ENCODE results near the gene CNTNAP2.

The CNTNAP2 gene

GRCh38 chr7:146119002-146119401 lies 2.4 kb downstream of the CNTNAP2 start:
- no peaks in the 10 kb centered on the region for H3K36me3 Mint-ChIP-seq (ENCODE audit: insufficient read depth)
- H3K4me3 Mint-ChIP-seq: no peak overlapping the region
- no peak overlapping the region for H3K27ac Mint-ChIP-seq
- H3K4me1 Mint-ChIP-seq (ENCODE audit: low read depth in 2 of 2): peaks cover 0 to 6% of the 10 kb centered on the region in 2 donors
- peaks cover 4 to 33% of the 10 kb centered on the region in 2 donors for H3K27me3 Mint-ChIP-seq
- no peak for ATAC-seq (replicated peaks)
- H3K9me3 Mint-ChIP-seq: no peaks in the 10 kb centered on the region
- no peak for DNase-seq

GRCh38 chr7:146123715-146124114 lies 7.1 kb downstream of the CNTNAP2 start:
- H3K4me1 Mint-ChIP-seq (ENCODE audit: low read depth in 2 of 2): no peaks in the 10 kb centered on the region
- peaks cover 0 to 3% of the 10 kb centered on the region in 2 donors for H3K9me3 Mint-ChIP-seq
- no peaks in the 10 kb centered on the region for H3K36me3 Mint-ChIP-seq (ENCODE audit: insufficient read depth)
- H3K27ac Mint-ChIP-seq: no peak overlapping the region
- no peaks in the 10 kb centered on the region for H3K27me3 Mint-ChIP-seq
- DNase-seq (no peak), ATAC-seq (replicated peaks) (no peak)
- no peak overlapping the region for H3K4me3 Mint-ChIP-seq

GRCh38 chr7:146126767-146127509 lies 10.3 kb downstream of the CNTNAP2 start:
- Mint-ChIP-seq H3K9me3 (peaks cover 5 to 7% of the 10 kb centered on the region in 2 donors), H3K4me3 (no peak overlapping the region), H3K27me3 (no peaks in the 10 kb centered on the region), H3K36me3 (ENCODE audit: insufficient read depth) (no peaks in the 10 kb centered on the region), H3K27ac (no peak overlapping the region), H3K4me1 (ENCODE audit: low read depth in 2 of 2) (no peaks in the 10 kb centered on the region)
- no peak for ATAC-seq (replicated peaks)
- DNase-seq: no peak

- ATAC-seq (replicated peaks) (no peak), DNase-seq (no peak)
- Mint-ChIP-seq H3K27me3 (no peaks in the 10 kb centered on the region), H3K4me1 (ENCODE audit: low read depth in 2 of 2) (no peaks in the 10 kb centered on the region), H3K4me3 (no peak overlapping the region), H3K9me3 (peaks cover 5 to 7% of the 10 kb centered on the region in 2 donors), H3K27ac (no peak overlapping the region), H3K36me3 (ENCODE audit: insufficient read depth) (no peaks in the 10 kb centered on the region)
These were observed 12.7 kb downstream of the CNTNAP2 start for GRCh38 chr7:146129296-146129695.

GRCh38 chr7:146129997-146130396 lies 13.4 kb downstream of the CNTNAP2 start:
- Mint-ChIP-seq H3K9me3 (peaks cover 5 to 7% of the 10 kb centered on the region in 2 donors), H3K36me3 (ENCODE audit: insufficient read depth) (no peaks in the 10 kb centered on the region), H3K4me1 (ENCODE audit: low read depth in 2 of 2) (no peaks in the 10 kb centered on the region), H3K27me3 (no peaks in the 10 kb centered on the region), H3K27ac (no peak overlapping the region), H3K4me3 (no peak overlapping the region)
- DNase-seq (no peak), ATAC-seq (replicated peaks) (no peak)

GRCh38 chr7:146131701-146132100 lies 15.1 kb downstream of the CNTNAP2 start:
- H3K4me1 Mint-ChIP-seq (ENCODE audit: low read depth in 2 of 2): no peaks in the 10 kb centered on the region
- H3K36me3 Mint-ChIP-seq (ENCODE audit: insufficient read depth): no peaks in the 10 kb centered on the region
- H3K27me3 Mint-ChIP-seq: no peaks in the 10 kb centered on the region
- ATAC-seq (replicated peaks) (no peak), DNase-seq (no peak)
- H3K4me3 Mint-ChIP-seq: no peak overlapping the region
- peaks cover 5 to 7% of the 10 kb centered on the region in 2 donors for H3K9me3 Mint-ChIP-seq
- H3K27ac Mint-ChIP-seq: no peak overlapping the region

GRCh38 chr7:146136357-146136875 lies 19.8 kb downstream of the CNTNAP2 start:
- ATAC-seq (replicated peaks) (no peak), DNase-seq (no peak)
- Mint-ChIP-seq H3K9me3 (peaks cover 0 to 3% of the 10 kb centered on the region in 2 donors), H3K27ac (no peak overlapping the region), H3K4me1 (ENCODE audit: low read depth in 2 of 2) (no peaks in the 10 kb centered on the region), H3K36me3 (ENCODE audit: insufficient read depth) (no peaks in the 10 kb centered on the region), H3K4me3 (no peak overlapping the region), H3K27me3 (no peaks in the 10 kb centered on the region)

GRCh38 chr7:146138926-146139325 lies 22.3 kb downstream of the CNTNAP2 start:
- Mint-ChIP-seq H3K4me3 (no peak overlapping the region), H3K4me1 (ENCODE audit: low read depth in 2 of 2) (no peaks in the 10 kb centered on the region), H3K27me3 (no peaks in the 10 kb centered on the region), H3K36me3 (ENCODE audit: insufficient read depth) (no peaks in the 10 kb centered on the region), H3K9me3 (peaks cover 0 to 3% of the 10 kb centered on the region in 2 donors), H3K27ac (no peak overlapping the region)
- no peak for ATAC-seq (replicated peaks)
- DNase-seq: no peak

GRCh38 chr7:146146831-146147486 lies 30.4 kb downstream of the CNTNAP2 start:
- no peaks in the 10 kb centered on the region for H3K36me3 Mint-ChIP-seq (ENCODE audit: insufficient read depth)
- DNase-seq (no peak), ATAC-seq (replicated peaks) (no peak)
- H3K9me3 Mint-ChIP-seq: peaks cover 0 to 2% of the 10 kb centered on the region in 2 donors
- no peak overlapping the region for H3K4me3 Mint-ChIP-seq
- no peak overlapping the region for H3K27ac Mint-ChIP-seq
- no peaks in the 10 kb centered on the region for H3K4me1 Mint-ChIP-seq (ENCODE audit: low read depth in 2 of 2)
- H3K27me3 Mint-ChIP-seq: no peaks in the 10 kb centered on the region

- Mint-ChIP-seq H3K27me3 (no peaks in the 10 kb centered on the region), H3K4me3 (no peak overlapping the region), H3K4me1 (ENCODE audit: low read depth in 2 of 2) (no peaks in the 10 kb centered on the region)
These were observed 33.6 kb downstream of the CNTNAP2 start for GRCh38 chr7:146150153-146150552.

GRCh38 chr7:146172112-146172511 lies 55.5 kb downstream of the CNTNAP2 start:
- Mint-ChIP-seq H3K27ac (no peak overlapping the region), H3K4me3 (no peak overlapping the region), H3K27me3 (no peaks in the 10 kb centered on the region), H3K4me1 (ENCODE audit: low read depth in 2 of 2) (no peaks in the 10 kb centered on the region), H3K36me3 (ENCODE audit: insufficient read depth) (no peaks in the 10 kb centered on the region), H3K9me3 (peaks cover 8 to 11% of the 10 kb centered on the region in 2 donors)
- no peak for DNase-seq
- no peak for ATAC-seq (replicated peaks)

More at GRCh38 chr7:146150153-146150552, 33.6 kb downstream of the CNTNAP2 start:
- ATAC-seq (replicated peaks) (no peak), DNase-seq (no peak)
- Mint-ChIP-seq H3K27ac (no peak overlapping the region), H3K9me3 (peaks cover 0 to 2% of the 10 kb centered on the region in 2 donors), H3K36me3 (ENCODE audit: insufficient read depth) (no peaks in the 10 kb centered on the region)

- Mint-ChIP-seq H3K27me3 (no peaks in the 10 kb centered on the region), H3K27ac (no peak overlapping the region), H3K36me3 (ENCODE audit: insufficient read depth) (no peaks in the 10 kb centered on the region), H3K9me3 (peaks cover 0 to 7% of the 10 kb centered on the region in 2 donors), H3K4me1 (ENCODE audit: low read depth in 2 of 2) (no peaks in the 10 kb centered on the region), H3K4me3 (no peak overlapping the region)
- no peak for DNase-seq
- ATAC-seq (replicated peaks): no peak
These were observed 59.1 kb downstream of the CNTNAP2 start for GRCh38 chr7:146175716-146176115.

GRCh38 chr7:146176860-146177259 lies 60.3 kb downstream of the CNTNAP2 start:
- DNase-seq: no peak
- Mint-ChIP-seq H3K27ac (no peak overlapping the region), H3K27me3 (no peaks in the 10 kb centered on the region), H3K9me3 (peaks cover 0 to 7% of the 10 kb centered on the region in 2 donors), H3K4me3 (no peak overlapping the region), H3K36me3 (ENCODE audit: insufficient read depth) (no peaks in the 10 kb centered on the region), H3K4me1 (ENCODE audit: low read depth in 2 of 2) (no peaks in the 10 kb centered on the region)
- ATAC-seq (replicated peaks): no peak

GRCh38 chr7:146177301-146177700 lies 60.7 kb downstream of the CNTNAP2 start:
- ATAC-seq (replicated peaks) (no peak), DNase-seq (no peak)
- no peaks in the 10 kb centered on the region for H3K27me3 Mint-ChIP-seq
- H3K36me3 Mint-ChIP-seq (ENCODE audit: insufficient read depth): no peaks in the 10 kb centered on the region
- no peaks in the 10 kb centered on the region for H3K4me1 Mint-ChIP-seq (ENCODE audit: low read depth in 2 of 2)
- no peak overlapping the region for H3K27ac Mint-ChIP-seq
- H3K9me3 Mint-ChIP-seq: peaks cover under 1 to 7% of the 10 kb centered on the region in 2 donors
- H3K4me3 Mint-ChIP-seq: no peak overlapping the region

Data from effector memory CD8-positive, alpha-beta T cell (primary cell).